ENCODE measurements around the gene ZBTB7A. TPM values are rescaled to one million over a fixed set of nuclear protein-coding genes. Genes with fewer than 3 reads are reported as not detected.
A peak's percentile ranks its signal among the peaks of the same experiment; 100 is the strongest.
"Not testable (repeated sequence)": the region's sequence is repeated elsewhere in the genome, so short reads cannot be mapped to it uniquely, and the experiment has no call there.

Gene ZBTB7A
- total RNA-seq, 4 donors from 2014 or later: 60.5 to 187 (median 81.2) TPM

DNA sequence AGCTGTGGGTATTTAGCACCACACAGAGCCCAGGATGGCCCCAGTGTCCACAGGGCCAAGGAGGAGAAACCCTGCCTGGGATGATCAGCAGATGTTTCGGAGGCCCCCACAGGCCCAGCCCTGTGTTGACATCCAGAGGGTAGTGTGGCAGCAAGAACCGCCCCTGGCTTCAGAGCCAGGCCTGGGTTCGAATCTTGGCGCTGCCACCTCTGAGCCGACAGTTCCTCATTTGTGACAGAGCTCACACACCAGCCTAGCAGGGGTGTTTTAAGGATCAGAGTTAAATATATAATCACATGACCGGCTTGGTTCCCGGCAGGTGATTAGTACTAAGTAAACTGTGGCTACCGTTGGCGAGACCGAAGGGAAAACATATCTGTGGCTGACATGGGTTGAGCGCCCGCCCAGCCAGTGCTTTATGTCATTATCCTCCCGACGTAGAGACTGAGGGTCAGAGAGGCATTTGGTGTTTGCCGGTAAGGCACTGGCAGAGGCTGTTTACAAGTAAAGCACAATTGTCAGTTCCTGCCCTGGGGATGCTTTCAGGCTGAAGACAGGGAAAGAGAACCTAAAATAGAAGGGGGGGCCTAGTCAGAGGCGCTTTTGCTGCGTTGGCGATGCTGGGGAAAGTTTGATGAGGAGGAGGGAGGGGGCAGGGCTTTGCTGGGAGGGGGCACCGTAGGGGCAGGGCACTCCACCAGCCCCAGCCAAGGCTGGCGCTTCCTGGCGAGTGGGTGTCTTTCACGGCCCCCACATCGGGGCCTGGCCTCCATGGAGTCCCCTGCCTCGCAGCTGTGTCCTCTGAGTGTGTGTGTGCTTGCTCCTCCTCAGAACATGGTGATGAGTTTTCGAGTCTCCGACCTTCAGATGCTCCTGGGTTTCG, 54.4 kb downstream of the ZBTB7A start:
- Histone ChIP-seq H3K9me3 (no peaks in the 10 kb centered on the region), H3K27me3 (no peaks in the 10 kb centered on the region), H3K4me3 (no peak overlapping the region), H3K36me3 (peaks cover 18 to 68% (median 22%) of the 10 kb centered on the region in 3 donors), H3K27ac (no peak overlapping the region), H3K4me1 (peaks cover 35 to 74% (median 39%) of the 10 kb centered on the region in 3 donors)
- TF ChIP-seq POLR2A (IDR thresholded peaks at IDR 0.05): no peak
- TF ChIP-seq, protein P1, sequence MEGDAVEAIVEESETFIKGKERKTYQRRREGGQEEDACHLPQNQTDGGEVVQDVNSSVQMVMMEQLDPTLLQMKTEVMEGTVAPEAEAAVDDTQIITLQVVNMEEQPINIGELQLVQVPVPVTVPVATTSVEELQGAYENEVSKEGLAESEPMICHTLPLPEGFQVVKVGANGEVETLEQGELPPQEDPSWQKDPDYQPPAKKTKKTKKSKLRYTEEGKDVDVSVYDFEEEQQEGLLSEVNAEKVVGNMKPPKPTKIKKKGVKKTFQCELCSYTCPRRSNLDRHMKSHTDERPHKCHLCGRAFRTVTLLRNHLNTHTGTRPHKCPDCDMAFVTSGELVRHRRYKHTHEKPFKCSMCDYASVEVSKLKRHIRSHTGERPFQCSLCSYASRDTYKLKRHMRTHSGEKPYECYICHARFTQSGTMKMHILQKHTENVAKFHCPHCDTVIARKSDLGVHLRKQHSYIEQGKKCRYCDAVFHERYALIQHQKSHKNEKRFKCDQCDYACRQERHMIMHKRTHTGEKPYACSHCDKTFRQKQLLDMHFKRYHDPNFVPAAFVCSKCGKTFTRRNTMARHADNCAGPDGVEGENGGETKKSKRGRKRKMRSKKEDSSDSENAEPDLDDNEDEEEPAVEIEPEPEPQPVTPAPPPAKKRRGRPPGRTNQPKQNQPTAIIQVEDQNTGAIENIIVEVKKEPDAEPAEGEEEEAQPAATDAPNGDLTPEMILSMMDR (IDR thresholded peaks at IDR 0.05): no peak
- intact Hi-C loops (cut with DNase I): no loop called here
- 72 to 77% methylated on average over 10 to 19 of the region's 27 CpGs for WGBS, 2 donors
- no peak for DNase-seq

DNA sequence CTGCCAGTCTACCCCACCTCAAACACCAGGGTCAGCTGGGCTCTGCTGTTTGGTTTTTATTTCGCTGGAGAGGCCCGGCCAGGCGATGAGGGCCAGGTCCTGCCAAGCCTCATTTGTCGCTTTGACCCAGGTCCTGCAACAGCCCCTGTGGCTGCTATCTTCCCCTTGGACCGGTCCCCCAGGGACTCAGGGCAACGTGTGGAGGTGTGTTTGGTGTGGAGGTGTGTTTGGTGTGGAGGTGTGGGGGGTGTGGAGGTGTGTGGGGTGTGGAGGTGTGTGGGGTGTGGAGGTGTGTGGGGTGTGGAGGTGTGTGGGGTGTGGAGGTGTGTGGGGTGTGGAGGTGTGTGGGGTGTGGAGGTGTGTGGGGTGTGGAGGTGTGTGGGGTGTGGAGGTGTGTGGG, 55.3 kb downstream of the ZBTB7A start:
- Histone ChIP-seq H3K36me3 (peaks cover 18 to 59% (median 22%) of the 10 kb centered on the region in 3 donors), H3K4me1 (peaks cover 40 to 79% (median 44%) of the 10 kb centered on the region in 3 donors), H3K27ac (peak overlapping the region in 1 of 4 donors; percentile 46)
- H3K4me3 ChIP-seq; intact Hi-C loops (cut with DNase I); H3K27me3 ChIP-seq; H3K9me3 ChIP-seq; DNase-seq: not testable (repeated sequence)
- 90 to 91% methylated on average over 2 to 4 of the region's 6 CpGs for WGBS, 2 donors

DNA sequence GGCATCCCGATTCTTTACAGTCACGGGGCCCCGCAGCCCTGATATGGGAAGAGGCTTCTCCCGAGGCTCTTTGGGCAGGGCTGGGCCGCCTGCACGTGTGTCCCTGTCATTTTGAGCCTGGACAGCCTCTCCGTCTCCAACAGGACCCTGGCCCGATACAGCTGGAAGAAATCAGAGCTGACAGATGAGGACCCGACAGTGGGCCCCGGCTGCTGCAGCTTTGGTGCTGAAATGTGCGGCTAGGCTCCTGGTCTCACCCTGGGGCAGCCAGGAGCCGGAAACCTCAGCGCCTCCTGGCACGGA, 55.9 kb downstream of the ZBTB7A start:
- intact Hi-C loops (cut with DNase I): no loop called here
- H3K4me1 ChIP-seq: peaks cover 40 to 75% (median 41%) of the 10 kb centered on the region in 3 donors
- H3K36me3 ChIP-seq: peaks cover 18 to 52% (median 22%) of the 10 kb centered on the region in 3 donors
- no peak overlapping the region for H3K4me3 ChIP-seq
- H3K9me3 ChIP-seq: no peaks in the 10 kb centered on the region
- 65 to 75% methylated on average over 6 to 11 of the region's 14 CpGs for WGBS, 2 donors
- TF ChIP-seq, protein P1 (IDR thresholded peaks at IDR 0.05): no peak
- no peak for TF ChIP-seq POLR2A (IDR thresholded peaks at IDR 0.05)
- no peaks in the 10 kb centered on the region for H3K27me3 ChIP-seq
- peak overlapping the region in 1 of 4 donors; percentile 46 for H3K27ac ChIP-seq
- DNase-seq: no peak

GRCh38 chr19:4009990-4010807, 56.5 kb downstream of the ZBTB7A start:
- TF ChIP-seq, protein P1 (IDR thresholded peaks at IDR 0.05): no peak
- TF ChIP-seq POLR2A (IDR thresholded peaks at IDR 0.05): no peak
- Histone ChIP-seq H3K4me1 (peaks cover 35 to 70% (median 41%) of the 10 kb centered on the region in 3 donors), H3K27ac (peak overlapping the region in 3 of 4 donors; percentile 5 to 79 (median 46)), H3K9me3 (no peaks in the 10 kb centered on the region), H3K36me3 (peaks cover 18 to 46% (median 22%) of the 10 kb centered on the region in 3 donors), H3K4me3 (peak overlapping the region in 1 of 4 donors; percentile 33), H3K27me3 (no peaks in the 10 kb centered on the region)
- 72% methylated on average over 7 of the region's 24 CpGs; no CpG with 5 or more reads in 1 of the 2 donors for WGBS, 2 donors
- DNase-seq: no peak
- intact Hi-C loops (cut with DNase I): no loop called here

DNA sequence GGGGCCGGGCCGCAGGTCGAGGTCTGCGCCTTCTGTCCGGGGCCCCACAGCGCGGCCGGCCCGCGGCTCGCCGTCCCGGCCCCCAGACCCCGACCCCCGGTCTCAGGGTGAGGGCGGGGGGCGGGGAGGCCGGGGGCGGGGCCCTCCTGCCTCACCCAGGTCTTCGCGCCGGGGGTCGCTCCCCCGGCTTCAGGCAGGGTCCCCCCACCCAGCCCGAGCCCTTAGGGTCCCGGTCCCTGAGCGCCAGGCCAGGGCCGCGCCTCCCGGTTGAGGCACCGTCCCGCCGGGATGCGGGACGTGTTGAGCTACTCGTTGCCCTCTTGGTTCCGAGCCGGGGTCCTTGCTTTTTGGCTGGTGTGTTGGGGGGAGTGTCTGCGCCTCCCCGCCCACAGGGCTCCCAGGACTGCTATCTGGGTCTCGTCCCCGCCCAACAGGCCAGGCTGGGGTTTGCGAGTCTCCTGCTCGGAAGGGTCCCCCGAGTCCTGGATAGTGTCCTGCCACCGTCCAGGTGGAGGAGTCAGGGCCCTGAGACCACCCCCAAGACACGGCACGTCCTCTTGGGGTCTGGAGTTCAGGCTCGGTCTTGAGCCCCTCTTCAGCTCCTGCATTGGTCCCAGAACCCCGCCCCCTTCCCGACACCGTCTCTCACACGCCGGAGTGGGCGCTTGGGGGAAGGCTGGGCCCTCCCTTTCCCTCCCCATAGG, 58.7 kb downstream of the ZBTB7A start:
- Histone ChIP-seq H3K9me3 (no peaks in the 10 kb centered on the region), H3K4me1 (peaks cover 33 to 51% (median 37%) of the 10 kb centered on the region in 3 donors), H3K36me3 (peaks cover 3 to 24% (median 5%) of the 10 kb centered on the region in 3 donors), H3K27ac (peak overlapping the region; percentile 79 to 96 (median 94)), H3K27me3 (no peaks in the 10 kb centered on the region), H3K4me3 (peak overlapping the region; percentile 71 to 100 (median 92))
- WGBS, 2 donors: 0 to 3% methylated on average over 5 of the region's 55 CpGs
- TF ChIP-seq POLR2A (IDR thresholded peaks at IDR 0.05): no peak
- intact Hi-C loops (cut with DNase I): no loop called here
- no peak for DNase-seq

All from esophagus squamous epithelium (tissue), 5 donors.